K562 (cell line): ENCODE results near the gene RCN2. TPM values are rescaled to one million over a fixed set of nuclear protein-coding genes. Genes with fewer than 3 reads are reported as not detected.

Source experiments
- polyA plus RNA-seq, 8 experiments: library from polyadenylated mRNA; depleted of rRNA in 4 of 8; stranded (reverse) in 5 of 8; unstranded in 3 of 8; fragments of >200 nt; fragmentation: Nextera tagmentation in 2 of 8; fragmentation: Illumina TruSeq in 1 of 8; extraction: Ambion mirVana in 2 of 8; extraction: Trizol in 1 of 8; gene quantifications; 2 replicates each; pipeline versions ENCODE4 v1.2.1 to v1.2.3, GENCODE V29; 2011 to 2014; ENCODE audit warnings: inconsistent platforms in 1 of 8, missing spikeins in 1 of 8
- total RNA-seq, 7 experiments: library from RNA; depleted of rRNA in 6 of 7; stranded (reverse); fragments of >200 nt in 6 of 7; fragmentation: Illumina TruSeq in 2 of 7; extraction: Trizol in 2 of 7; gene quantifications; 2 replicates each; pipeline versions ENCODE4 v1.2.1 to v1.2.3, GENCODE V29; 2011 to 2021; ENCODE audit warnings: low replicate concordance in 1 of 7
- TF ChIP-seq, protein P1 (sequence below), 3 experiments: fragments of 200-800 bp in 1 of 3; fragments of 250-450 bp in 1 of 3; fragments of 450-650 bp in 1 of 3; sonication (Bioruptor Pico) in 1 of 3; sonication (Bioruptor generic) in 1 of 3; formaldehyde crosslinking in 1 of 3; IDR thresholded peaks; 2 replicates each; pipeline versions ENCODE4 v1.6.1 to v1.8.0; 2016 to 2022; ENCODE audit warnings: mild to moderate bottlenecking in 2 of 3, missing genetic modification characterization in 2 of 3, missing compliant biosample characterization in 1 of 3, moderate library complexity in 1 of 3
- TF ChIP-seq, protein P2 (sequence below): fragments of 450-650 bp; formaldehyde crosslinking; IDR thresholded peaks from 2 replicates; pipeline ENCODE4 v1.4.0; 2020; ENCODE audit warnings: mild to moderate bottlenecking

Gene RCN2
- total and polyA plus RNA-seq, 9 of the 15 experiments (the other 6 are each of a cell fraction or from before 2014, with no cell fraction given), result 20.9 to 63.6 (median 52.8) TPM

DNA sequence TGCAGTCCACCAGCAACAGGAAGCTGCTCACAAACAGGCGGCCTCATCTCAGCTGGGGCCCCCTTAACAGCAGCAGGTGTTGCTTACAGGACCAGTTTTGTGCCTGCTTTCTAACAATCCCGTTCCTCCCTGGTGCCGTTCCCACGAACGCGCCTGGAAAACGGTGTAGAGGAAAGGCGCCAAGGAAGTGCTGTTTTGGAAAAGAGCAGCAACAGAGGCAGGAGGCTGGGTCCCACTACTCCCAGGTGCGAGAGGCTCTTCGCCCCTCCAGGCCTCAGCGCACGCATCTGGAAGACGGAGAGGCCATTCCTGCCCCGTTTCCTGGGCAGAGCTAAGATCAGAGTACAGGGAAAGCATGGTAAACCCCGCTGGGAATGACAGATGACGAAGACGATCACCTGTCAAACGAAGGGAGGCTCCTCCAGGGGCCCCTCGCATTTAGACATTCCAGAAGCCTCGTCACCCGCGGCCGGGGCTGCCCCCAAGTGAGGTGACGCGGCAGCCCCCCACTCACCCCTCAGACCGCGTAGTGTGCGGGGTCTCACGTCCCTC, 27.0 kb upstream of the RCN2 start (continued):
- TF ChIP-seq, protein P1, sequence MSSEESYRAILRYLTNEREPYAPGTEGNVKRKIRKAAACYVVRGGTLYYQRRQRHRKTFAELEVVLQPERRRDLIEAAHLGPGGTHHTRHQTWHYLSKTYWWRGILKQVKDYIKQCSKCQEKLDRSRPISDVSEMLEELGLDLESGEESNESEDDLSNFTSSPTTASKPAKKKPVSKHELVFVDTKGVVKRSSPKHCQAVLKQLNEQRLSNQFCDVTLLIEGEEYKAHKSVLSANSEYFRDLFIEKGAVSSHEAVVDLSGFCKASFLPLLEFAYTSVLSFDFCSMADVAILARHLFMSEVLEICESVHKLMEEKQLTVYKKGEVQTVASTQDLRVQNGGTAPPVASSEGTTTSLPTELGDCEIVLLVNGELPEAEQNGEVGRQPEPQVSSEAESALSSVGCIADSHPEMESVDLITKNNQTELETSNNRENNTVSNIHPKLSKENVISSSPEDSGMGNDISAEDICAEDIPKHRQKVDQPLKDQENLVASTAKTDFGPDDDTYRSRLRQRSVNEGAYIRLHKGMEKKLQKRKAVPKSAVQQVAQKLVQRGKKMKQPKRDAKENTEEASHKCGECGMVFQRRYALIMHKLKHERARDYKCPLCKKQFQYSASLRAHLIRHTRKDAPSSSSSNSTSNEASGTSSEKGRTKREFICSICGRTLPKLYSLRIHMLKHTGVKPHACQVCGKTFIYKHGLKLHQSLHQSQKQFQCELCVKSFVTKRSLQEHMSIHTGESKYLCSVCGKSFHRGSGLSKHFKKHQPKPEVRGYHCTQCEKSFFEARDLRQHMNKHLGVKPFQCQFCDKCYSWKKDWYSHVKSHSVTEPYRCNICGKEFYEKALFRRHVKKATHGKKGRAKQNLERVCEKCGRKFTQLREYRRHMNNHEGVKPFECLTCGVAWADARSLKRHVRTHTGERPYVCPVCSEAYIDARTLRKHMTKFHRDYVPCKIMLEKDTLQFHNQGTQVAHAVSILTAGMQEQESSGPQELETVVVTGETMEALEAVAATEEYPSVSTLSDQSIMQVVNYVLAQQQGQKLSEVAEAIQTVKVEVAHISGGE (CRISPR knock-in tag; IDR thresholded peaks at IDR 0.05), result no peak
- TF ChIP-seq, protein P2, sequence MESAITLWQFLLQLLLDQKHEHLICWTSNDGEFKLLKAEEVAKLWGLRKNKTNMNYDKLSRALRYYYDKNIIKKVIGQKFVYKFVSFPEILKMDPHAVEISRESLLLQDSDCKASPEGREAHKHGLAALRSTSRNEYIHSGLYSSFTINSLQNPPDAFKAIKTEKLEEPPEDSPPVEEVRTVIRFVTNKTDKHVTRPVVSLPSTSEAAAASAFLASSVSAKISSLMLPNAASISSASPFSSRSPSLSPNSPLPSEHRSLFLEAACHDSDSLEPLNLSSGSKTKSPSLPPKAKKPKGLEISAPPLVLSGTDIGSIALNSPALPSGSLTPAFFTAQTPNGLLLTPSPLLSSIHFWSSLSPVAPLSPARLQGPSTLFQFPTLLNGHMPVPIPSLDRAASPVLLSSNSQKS (CRISPR knock-in tag), result no peak
